22Rv1 (cell line): Measurements from ENCODE around the gene INTS12.

Experiments used
- CTCF ChIP-seq: fragments of 450-650 bp; IDR thresholded peaks from 2 replicates; pipeline ENCODE4 v1.5.1; 2017; ENCODE audit warnings: mild to moderate bottlenecking
- ZFX ChIP-seq: fragments of 450-650 bp; IDR thresholded peaks from 2 replicates; pipeline ENCODE4 v1.6.1; 2017; ENCODE audit warnings: antibody characterized with exemption, borderline replicate concordance

DNA sequence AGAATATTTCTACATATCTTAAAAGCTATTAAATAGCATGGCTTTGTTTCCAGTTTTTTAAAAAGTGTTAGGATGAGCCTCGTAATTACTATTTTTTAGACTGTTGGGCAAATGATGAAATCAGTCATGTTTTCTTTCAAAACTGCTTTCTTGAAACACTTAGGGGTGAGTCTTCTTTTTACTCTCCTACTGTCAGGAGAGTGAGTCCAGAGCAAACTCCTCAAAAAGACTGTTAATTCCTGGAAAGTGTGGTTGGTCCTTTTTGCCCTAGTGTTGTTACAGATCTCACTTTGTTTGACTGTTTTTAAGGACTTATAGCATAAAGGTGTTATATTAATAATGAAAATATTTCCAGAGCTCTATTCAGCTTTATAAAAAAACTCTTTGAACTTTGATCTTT lies 6.4 kb upstream of the INTS12 start:
- TF ChIP-seq CTCF (no peak), ZFX (no peak)
